ENCODE data around the gene THUMPD1.
"Not testable (repeated sequence)": the region's sequence is repeated elsewhere in the genome, so short reads cannot be mapped to it uniquely, and the experiment has no call there.

Gene THUMPD1, protein sequence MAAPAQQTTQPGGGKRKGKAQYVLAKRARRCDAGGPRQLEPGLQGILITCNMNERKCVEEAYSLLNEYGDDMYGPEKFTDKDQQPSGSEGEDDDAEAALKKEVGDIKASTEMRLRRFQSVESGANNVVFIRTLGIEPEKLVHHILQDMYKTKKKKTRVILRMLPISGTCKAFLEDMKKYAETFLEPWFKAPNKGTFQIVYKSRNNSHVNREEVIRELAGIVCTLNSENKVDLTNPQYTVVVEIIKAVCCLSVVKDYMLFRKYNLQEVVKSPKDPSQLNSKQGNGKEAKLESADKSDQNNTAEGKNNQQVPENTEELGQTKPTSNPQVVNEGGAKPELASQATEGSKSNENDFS

DNA sequence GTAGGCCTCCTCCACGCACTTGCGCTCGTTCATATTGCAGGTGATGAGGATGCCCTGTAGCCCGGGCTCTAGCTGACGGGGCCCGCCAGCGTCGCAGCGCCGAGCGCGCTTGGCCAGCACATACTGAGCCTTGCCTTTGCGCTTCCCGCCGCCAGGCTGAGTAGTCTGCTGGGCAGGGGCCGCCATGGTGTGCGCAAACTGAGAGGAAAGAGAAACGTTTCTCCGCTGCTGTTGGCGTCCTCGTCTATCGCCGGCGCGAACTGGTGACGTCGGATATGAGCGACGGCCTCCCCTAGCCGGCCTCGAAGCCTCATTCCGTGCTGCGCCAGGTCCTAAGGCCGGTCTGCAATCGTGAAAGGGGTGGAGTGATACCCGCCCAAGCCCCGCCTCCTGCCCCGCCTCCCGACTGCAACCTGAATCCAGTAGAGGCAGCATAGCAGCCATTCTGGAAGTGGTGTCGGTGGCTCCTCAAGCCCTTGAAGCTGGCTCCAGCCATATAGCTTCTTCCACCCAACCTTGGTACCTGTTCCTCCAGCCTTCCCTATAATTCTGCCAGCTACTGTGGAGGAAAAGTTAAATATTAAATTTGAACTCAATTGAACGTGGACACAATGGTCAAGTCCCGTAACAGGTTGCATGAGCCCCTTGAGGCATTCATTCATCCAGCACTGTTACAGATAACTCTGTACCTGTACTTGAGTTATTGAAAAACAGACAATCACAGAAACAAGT is at the start of gene THUMPD1:
Gene THUMPD1, minus strand, starts transcription at position 265 of the 732 bp plus-strand sequence. Its CDS starts 79 bp downstream, at position 186.
- DNase-seq (ENCODE audit: low read depth in 3 of 3) = peak; percentile 97 to 99 (median 98)

DNA sequence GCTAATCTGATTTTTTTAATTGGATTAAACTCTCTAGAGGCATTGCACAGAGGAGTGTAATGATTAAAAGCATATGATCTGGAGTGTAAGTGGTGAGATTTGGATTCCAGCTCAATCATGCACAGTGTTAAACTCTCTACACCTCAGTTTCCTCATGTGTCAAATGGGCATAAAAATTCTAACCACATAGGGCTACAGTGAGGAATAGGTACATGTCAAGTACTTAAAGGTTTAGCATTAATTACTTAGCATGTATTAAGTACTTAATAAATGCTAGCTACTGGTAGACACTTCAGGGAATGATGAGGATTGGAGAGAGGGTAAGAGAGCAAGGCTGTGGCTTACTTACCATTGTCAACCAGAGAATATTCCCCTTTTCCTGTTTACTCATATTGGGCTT is 47.5 kb upstream of the THUMPD1 start:
- no peak for DNase-seq (ENCODE audit: low read depth in 3 of 3)

GRCh38 chr16:20784204-20784603 is 42.6 kb upstream of the THUMPD1 start:
- no peak for DNase-seq (ENCODE audit: low read depth in 3 of 3)

- DNase-seq (ENCODE audit: low read depth in 3 of 3) = no peak
Observed at GRCh38 chr16:20782470-20782869, 40.9 kb upstream of the THUMPD1 start.

- DNase-seq (ENCODE audit: low read depth in 3 of 3) = no peak
Observed at GRCh38 chr16:20781697-20782096, 40.1 kb upstream of the THUMPD1 start.

GRCh38 chr16:20774703-20775362 is 33.2 kb upstream of the THUMPD1 start:
- DNase-seq (ENCODE audit: low read depth in 3 of 3) = peak; percentile 6 to 64 (median 31)

DNA sequence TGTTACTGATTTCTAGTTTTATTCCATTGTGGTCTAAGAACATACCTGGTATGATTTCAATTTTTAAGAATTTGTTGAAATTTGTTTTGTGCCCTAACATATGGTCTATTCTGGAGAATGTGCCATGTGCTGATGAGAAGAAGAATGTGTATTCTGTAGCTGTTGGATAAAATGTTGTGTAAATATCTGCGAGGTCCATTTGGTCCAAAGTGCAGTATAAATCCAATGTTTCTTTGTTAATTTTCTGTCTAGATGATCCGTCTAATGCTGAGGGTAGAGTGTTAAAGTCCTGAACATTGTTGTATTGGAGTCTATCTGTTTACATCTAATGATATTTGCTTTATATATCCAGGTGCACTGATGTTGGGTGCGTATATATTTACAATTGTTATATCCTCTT is 32.1 kb upstream of the THUMPD1 start:
- DNase-seq (ENCODE audit: low read depth in 3 of 3) = no peak

DNA sequence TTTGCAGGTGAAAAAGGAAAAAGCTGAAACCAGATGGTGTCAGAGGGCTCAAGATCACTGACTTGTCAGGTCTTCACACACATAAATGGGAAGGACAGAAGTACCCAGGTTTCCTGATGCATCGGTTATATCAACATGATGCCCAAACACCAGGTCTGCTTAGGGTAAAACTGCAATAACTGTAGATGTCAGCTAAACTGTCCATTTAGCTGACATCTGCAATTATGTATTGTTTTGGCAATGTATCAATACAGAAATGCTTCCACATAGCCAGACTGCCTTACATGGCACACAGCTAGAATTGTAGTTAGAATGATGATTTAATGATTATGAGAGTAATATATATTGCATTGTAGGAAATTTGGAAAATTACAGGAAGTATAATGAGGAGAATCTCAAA is 27.2 kb upstream of the THUMPD1 start:
- no peak for DNase-seq (ENCODE audit: low read depth in 3 of 3)

GRCh38 chr16:20768121-20768520 is 26.5 kb upstream of the THUMPD1 start:
- DNase-seq (ENCODE audit: low read depth in 3 of 3) = no peak

GRCh38 chr16:20767577-20767976 is 26.0 kb upstream of the THUMPD1 start:
- no peak for DNase-seq (ENCODE audit: low read depth in 3 of 3)

GRCh38 chr16:20766294-20766693 is 24.7 kb upstream of the THUMPD1 start:
- no peak for DNase-seq (ENCODE audit: low read depth in 3 of 3)

- DNase-seq (ENCODE audit: low read depth in 3 of 3) = no peak
Observed at GRCh38 chr16:20765732-20766131, 24.1 kb upstream of the THUMPD1 start.

GRCh38 chr16:20764448-20764847 is 22.8 kb upstream of the THUMPD1 start:
- not testable (repeated sequence) for DNase-seq (ENCODE audit: low read depth in 3 of 3)

GRCh38 chr16:20763461-20764232 is 22.0 kb upstream of the THUMPD1 start, which contains the start of gene ACSM3:
TSS of gene ACSM3 (plus strand) at chr16:20764014. CDS start at chr16:20770035, 6,021 bp downstream.
- peak; percentile 26 to 54 (median 36) for DNase-seq (ENCODE audit: low read depth in 3 of 3)

DNA sequence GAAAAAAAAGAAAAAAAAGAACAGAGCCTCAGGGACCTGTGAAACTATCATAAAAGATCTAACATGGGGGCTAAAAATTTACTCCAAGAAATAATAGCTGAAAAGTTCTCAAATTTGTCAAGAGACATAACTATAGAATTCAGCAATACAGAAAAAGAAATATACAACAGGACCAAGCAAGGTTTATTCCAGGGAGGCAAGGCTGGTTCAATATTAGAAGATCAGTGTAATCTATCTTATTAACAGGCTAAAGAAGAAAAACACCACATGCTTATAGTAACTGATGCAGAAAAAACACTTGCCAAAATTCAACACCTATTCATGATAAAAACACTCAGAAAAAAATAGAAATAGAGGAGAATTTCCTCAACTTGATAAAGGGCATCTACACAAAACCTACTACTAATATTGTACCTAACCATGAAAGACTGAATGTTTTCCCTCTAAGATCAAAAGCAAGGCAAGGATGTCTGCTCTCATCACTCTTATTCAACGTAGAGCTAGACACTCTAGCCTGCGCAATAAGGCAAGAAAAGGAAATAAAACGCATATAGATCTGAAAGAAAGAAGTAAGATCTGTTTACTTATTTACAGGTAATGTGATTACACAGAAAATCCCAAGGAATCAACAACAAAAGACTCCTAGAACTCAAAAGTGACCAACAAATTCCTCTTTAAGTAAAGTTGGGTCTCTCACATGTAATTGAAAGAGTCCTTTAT is 20.9 kb upstream of the THUMPD1 start:
- DNase-seq (ENCODE audit: low read depth in 3 of 3) = no peak

GRCh38 chr16:20761175-20761574 is 19.6 kb upstream of the THUMPD1 start:
- no peak for DNase-seq (ENCODE audit: low read depth in 3 of 3)

- DNase-seq (ENCODE audit: low read depth in 3 of 3) = no peak
Observed at GRCh38 chr16:20760346-20760745, 18.7 kb upstream of the THUMPD1 start.

DNA sequence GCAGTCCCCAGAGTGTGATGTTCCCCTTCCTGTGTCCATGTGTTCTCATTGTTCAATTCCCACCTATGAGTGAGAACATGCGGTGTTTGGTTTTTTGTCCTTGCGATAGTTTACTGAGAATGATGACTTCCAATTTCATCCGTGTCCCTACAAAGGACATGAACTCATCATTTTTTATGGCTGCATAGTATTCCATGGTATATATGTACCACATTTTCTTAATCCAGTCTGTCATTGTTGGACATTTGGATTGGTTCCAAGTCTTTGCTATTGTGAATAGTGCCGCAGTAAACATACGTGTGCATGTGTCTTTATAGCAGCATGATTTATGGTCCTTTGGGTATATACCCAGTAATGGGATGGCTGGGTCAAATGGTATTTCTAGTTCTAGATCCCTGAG is 14.2 kb upstream of the THUMPD1 start:
- not testable (repeated sequence) for DNase-seq (ENCODE audit: low read depth in 3 of 3)

DNA sequence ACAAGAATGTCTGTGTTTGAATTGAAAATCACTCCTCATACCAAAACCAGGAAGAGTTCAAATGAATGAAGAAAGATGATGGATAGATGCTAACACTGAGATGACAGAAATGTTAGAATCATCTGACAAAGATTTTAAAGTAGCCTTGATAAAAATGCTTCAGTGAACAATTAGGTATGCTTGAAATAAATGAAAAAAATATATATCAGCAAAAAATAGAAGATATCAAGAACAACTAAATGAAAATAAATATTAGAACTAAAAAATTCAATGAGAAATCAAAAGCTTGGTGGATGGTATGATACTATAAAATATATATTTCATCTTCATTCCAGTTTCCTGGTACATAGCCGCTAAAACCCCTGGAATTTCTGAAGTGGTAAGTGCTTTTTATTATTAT is 13.6 kb upstream of the THUMPD1 start:
- no peak for DNase-seq (ENCODE audit: low read depth in 3 of 3)

- DNase-seq (ENCODE audit: low read depth in 3 of 3) = no peak
Observed at GRCh38 chr16:20753727-20754126, 12.1 kb upstream of the THUMPD1 start.

DNA sequence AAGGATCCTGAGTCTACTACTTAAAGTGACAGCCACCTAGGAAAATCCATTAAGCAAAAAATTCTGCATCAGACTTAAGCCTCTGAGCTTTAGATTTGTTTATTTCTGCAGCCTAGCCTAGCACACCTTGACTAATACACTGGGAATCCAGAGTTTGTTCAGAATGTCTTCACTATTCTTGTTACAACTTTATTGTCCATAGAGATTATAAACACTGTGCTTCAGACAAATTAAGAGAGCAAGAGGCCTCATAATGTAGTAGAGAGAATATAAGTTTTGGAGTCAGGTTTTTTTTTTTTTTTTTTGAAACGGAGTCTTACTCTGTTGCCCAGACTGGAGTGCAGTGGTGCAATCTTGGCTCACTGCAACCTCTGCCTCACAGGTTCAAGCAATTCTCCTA is 8.9 kb upstream of the THUMPD1 start:
- no peak for DNase-seq (ENCODE audit: low read depth in 3 of 3)
